A673 (cell line): ENCODE measurements around the gene MS4A4A.

ENCODE experiments used
- EZH2 ChIP-seq: fragments of 200-600 bp; sonication (generic); IDR thresholded peaks from 2 replicates; pipeline ENCODE4 v1.6.1; 2017; ENCODE audit warnings: borderline replicate concordance, low read depth, mild to moderate bottlenecking, mixed read lengths, antibody characterized with exemption, low read length; ENCODE audit not compliant: poor library complexity, severe bottlenecking
- TF ChIP-seq, protein P1 (sequence below): fragments of 300-800, 200-600 bp; sonication (generic); conservative IDR thresholded peaks from 2 replicates; pipeline ENCODE4 v1.5.1; 2017; ENCODE audit warnings: low read depth, mild to moderate bottlenecking, antibody characterized with exemption, low read length, moderate library complexity, mixed read lengths

DNA sequence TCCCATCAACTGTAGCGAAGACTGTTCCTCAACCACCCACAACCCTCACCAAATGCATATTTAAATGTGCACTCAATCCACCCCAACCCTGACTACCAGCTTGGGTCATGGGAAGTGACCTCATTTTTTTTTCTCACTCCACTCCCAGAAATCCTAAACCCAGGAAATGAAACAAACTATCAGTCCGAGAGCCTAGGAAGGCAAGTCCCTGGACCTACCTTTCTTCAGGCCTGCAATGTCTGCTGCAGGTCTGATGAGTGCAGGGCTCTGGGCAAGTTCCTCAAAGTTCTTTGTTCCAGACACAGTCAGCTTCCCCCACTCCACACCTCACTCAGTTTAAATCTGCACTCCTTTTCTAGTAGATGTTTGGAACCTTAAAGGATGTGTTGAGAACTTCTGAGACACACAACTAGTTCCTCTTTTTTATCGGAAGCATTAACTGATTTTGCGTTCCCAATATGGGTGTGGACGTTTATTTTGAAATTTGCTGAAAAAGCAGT is 37.7 kb upstream of the MS4A4A start, which contains the start of gene MS4A4E:
- TF ChIP-seq, protein P1, sequence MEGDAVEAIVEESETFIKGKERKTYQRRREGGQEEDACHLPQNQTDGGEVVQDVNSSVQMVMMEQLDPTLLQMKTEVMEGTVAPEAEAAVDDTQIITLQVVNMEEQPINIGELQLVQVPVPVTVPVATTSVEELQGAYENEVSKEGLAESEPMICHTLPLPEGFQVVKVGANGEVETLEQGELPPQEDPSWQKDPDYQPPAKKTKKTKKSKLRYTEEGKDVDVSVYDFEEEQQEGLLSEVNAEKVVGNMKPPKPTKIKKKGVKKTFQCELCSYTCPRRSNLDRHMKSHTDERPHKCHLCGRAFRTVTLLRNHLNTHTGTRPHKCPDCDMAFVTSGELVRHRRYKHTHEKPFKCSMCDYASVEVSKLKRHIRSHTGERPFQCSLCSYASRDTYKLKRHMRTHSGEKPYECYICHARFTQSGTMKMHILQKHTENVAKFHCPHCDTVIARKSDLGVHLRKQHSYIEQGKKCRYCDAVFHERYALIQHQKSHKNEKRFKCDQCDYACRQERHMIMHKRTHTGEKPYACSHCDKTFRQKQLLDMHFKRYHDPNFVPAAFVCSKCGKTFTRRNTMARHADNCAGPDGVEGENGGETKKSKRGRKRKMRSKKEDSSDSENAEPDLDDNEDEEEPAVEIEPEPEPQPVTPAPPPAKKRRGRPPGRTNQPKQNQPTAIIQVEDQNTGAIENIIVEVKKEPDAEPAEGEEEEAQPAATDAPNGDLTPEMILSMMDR = no peak
- TF ChIP-seq EZH2 = no peak
